K562 treated with DMSO at 1 percent for 4 hours (cell line): ENCODE results near the gene PRRT1B. TPM values are rescaled to one million over a fixed set of nuclear protein-coding genes. Genes with fewer than 3 reads are reported as not detected.

ENCODE experiments used
- total RNA-seq: library from RNA; unstranded; fragments of 300-600 nt; gene quantifications from 2 replicates; pipeline ENCODE4 v1.2.3, GENCODE V29; 2022; ENCODE audit not compliant: insufficient read depth

PRRT1B gene
- not detected in 2 replicates for total RNA-seq

GRCh38 chr9:131545003-131545785, at the start of gene PRRT1B:
TSS of gene PRRT1B (plus strand) at chr9:131545523. CDS start at chr9:131545616, 93 bp downstream.

DNA sequence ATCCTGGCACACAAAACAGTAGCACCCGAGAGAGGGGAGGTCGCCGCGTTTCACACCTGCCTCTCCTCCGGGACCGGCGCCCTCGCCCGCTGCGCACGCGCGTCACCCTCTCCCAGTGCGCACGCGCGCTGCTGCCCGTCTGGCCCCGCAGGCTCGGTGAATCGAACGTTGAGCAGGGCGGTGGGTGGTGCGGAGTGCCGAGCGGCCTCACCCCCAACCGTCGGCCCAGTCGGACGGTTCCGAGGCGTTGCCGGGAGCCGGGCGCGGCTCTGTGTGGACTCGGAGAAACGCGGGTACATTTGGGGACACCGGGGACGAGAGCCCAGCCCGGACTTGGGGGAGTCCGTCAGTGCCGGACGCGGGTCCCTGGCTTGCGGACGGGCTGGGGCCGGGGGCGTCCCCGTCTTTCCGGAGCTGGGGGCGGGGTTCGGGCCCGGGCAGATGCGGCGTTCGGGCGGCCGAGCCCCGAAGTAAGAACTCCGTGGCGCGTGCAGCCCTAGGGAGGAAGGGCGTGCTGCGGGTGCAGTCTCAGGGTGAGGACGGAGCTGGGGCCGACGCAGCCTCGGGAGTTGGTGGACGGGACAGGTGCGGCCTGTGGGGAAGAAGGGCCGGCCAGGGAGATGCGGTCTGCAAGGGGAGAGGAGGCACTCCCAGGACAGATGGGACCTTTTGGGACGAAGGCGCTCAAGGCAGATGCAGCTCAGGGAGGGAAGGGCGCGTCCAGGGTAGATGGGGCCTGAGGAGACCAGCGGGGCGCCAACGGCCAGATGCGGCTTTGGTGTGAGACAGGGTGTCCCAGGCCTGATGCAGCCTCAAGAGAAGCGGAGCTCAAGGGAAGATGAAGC, 42.3 kb upstream of the PRRT1B start, which contains the start of gene POMT1:
Gene POMT1 (plus strand): TSS at position 138 of the 845 bp plus-strand sequence. CDS start 1,301 bp downstream, outside the sequence.

GRCh38 chr9:131530920-131531832, 14.1 kb upstream of the PRRT1B start, which contains the start of gene UCK1:
TSS of gene UCK1 (minus strand) at chr9:131531263. CDS start at chr9:131531174, 89 bp downstream.

Other genes with a start within 250 kb of the PRRT1B start
- gene PRRC2B, start 151.4 kb upstream of the PRRT1B start, total RNA-seq = 38.4 and 53.1 TPM in 2 replicates
- gene POMT1, start 42.6 kb upstream of the PRRT1B start, total RNA-seq = 20.5 and 33.8 TPM in 2 replicates
- 30.3 and 33.1 TPM in 2 replicates for gene UCK1, start 14.3 kb upstream of the PRRT1B start, total RNA-seq
- 31.9 and 32.4 TPM in 2 replicates for gene RAPGEF1, start 194.6 kb downstream of the PRRT1B start, total RNA-seq